BJ (cell line): Measurements from ENCODE around the gene SDHB. TPM values are rescaled to one million over a fixed set of nuclear protein-coding genes. Genes with fewer than 3 reads are reported as not detected.

ENCODE experiments used
- CTCF ChIA-PET: fragments of 350-600 bp; formaldehyde crosslinking; extraction: SDS; loops from one replicate; lab custom pipeline; 2021; ENCODE audit warnings: antibody characterized with exemption, inconsistent platforms; lab: Yijun Ruan, JAX
- POLR2A ChIA-PET: fragments of 300-600 bp; sonication (Branson Sonifier 250); formaldehyde crosslinking; extraction: SDS; loops from one replicate; lab custom pipeline; 2021; ENCODE audit warnings: antibody characterized with exemption; lab: Charles Lee
- DNase-seq: peaks from one replicate; pipeline ENCODE4 v3.0.0-alpha.2; 2011; ENCODE audit warnings: low read depth
- H3K27me3 ChIP-seq: 2 replicates; pipeline ENCODE4 v1.6.0; 2011; ENCODE audit warnings: low read length; ENCODE audit not compliant: control insufficient read depth, insufficient read depth
- H3K36me3 ChIP-seq: 2 replicates; pipeline ENCODE4 v1.5.1; 2011; ENCODE audit warnings: low read length; ENCODE audit not compliant: control insufficient read depth, insufficient read depth
- H3K4me3 ChIP-seq: 2 replicates; pipeline ENCODE4 v1.5.1; 2011; ENCODE audit warnings: low read depth, mild to moderate bottlenecking, control low read depth, low read length
- CTCF ChIP-seq: IDR thresholded peaks from 2 replicates; pipeline ENCODE4 v1.5.1; 2011; ENCODE audit warnings: low read depth, mild to moderate bottlenecking, control low read depth, inconsistent platforms, low read length, moderate library complexity; ENCODE audit not compliant: insufficient read depth
- polyA plus RNA-seq: library from polyadenylated mRNA; depleted of rRNA; stranded (reverse); fragments of >200 nt; gene quantifications from 2 replicates; pipeline ENCODE4 v1.2.3, GENCODE V29; 2011

Gene SDHB
- polyA plus RNA-seq, 1 experiment, result 115 TPM

DNA sequence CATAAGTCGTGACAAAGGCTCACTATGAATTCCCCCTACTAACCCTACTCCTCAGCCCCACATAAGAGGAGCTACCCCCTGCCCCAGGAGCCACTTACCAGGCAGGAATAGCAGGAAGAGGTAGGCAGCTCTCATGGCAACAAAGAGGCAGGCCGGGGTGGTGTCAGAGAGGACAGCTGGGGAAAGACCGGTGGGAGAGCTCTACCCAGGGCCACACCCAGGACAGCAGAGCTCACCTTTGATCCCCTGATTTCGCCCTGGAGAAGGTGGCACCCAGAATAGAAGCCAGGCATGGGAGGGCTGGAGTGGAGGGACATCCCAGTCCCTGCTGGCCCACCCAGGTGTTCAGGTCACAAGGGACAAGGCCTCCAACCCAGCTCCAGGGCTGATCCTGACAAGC, 75.7 kb downstream of the SDHB start:
- no peak for DNase-seq
- POLR2A ChIA-PET, result no interaction called here
- Histone ChIP-seq H3K4me3 (no peak overlapping the region), H3K36me3 (peaks cover 5% of the 10 kb centered on the region), H3K27me3 (no peaks in the 10 kb centered on the region)
- CTCF ChIA-PET, result interaction anchor here (1.3 to 2.4 kb wide), 4 partner anchors 16 to 68 kb away, joined by 5 to 15 read pairs (median 6); no protein-coding TSS in a partner anchor
- TF ChIP-seq CTCF, result no peak

GRCh38 chr1:16977377-16977776, 76.5 kb downstream of the SDHB start:
- Histone ChIP-seq H3K27me3 (no peaks in the 10 kb centered on the region), H3K36me3 (peaks cover 7% of the 10 kb centered on the region), H3K4me3 (no peak overlapping the region)
- POLR2A ChIA-PET, result no interaction called here
- TF ChIP-seq CTCF, result no peak
- no peak for DNase-seq
- CTCF ChIA-PET, result interaction anchor here (1.2 to 2.4 kb wide), 3 partner anchors 9 to 68 kb away, joined by 3 to 15 read pairs (median 8); no protein-coding TSS in a partner anchor

DNA sequence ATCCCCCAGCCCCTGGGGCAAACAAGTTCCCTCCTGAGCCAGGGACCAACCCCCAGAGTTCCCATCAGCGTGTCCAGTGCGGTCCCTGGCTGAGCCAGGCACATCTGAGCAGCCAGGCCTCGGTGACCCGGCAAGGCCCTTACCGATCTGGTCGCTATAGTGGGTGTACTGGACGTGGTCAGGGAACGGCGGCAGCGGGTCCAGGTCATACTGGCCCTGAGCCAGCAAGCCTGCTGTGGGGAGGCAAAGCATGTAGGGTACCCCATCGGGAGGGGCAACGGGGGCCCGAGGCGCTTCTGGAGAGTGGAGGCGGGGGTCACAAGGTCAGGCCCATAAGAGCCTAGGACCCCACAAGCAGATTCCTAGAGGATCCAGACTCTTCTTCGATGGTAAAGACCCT, 76.9 kb downstream of the SDHB start:
- TF ChIP-seq CTCF, result no peak
- no peak overlapping the region for H3K4me3 ChIP-seq

GRCh38 chr1:16975838-16976237, 78.0 kb downstream of the SDHB start:
- no peak for DNase-seq
- ChIA-PET POLR2A (no interaction called here), CTCF (interaction anchor here (1.0 to 1.3 kb wide), 2 partner anchors 11 to 15 kb away, joined by 3 to 4 read pairs; no protein-coding TSS in a partner anchor)
- TF ChIP-seq CTCF, result no peak
- Histone ChIP-seq H3K4me3 (no peak overlapping the region), H3K27me3 (no peaks in the 10 kb centered on the region), H3K36me3 (peaks cover 9% of the 10 kb centered on the region)

More for the DNA sequence above, 76.9 kb downstream of the SDHB start:
- CTCF ChIA-PET, result interaction anchor here (1.2 kb wide), 1 partner anchor 10 kb away, joined by 3 read pairs; no protein-coding TSS in a partner anchor
- POLR2A ChIA-PET, result no interaction called here
- H3K27me3 ChIP-seq, result no peaks in the 10 kb centered on the region
- no peak for DNase-seq
- peaks cover 7% of the 10 kb centered on the region for H3K36me3 ChIP-seq

DNA sequence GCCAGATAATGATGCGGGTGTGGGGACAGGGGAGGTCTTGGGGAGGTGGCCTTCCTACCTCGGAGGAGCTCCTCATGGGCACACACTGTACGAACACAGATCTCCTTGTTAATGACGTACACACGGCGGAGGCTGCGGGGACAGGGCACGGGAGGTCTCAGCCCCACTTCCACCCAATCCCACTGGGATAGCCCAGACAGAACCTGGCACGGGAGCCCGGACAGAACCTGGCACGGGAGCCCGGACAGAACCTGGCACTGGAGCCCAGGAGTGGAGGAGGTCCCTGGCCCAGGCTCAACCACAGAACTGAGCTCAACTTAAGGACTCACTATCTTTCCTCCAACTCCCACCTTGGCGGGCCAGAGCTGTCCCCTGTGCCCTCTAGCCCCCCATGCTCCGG, 78.6 kb downstream of the SDHB start:
- no peak for DNase-seq
- no peak for TF ChIP-seq CTCF
- Histone ChIP-seq H3K27me3 (no peaks in the 10 kb centered on the region), H3K36me3 (peaks cover 9% of the 10 kb centered on the region), H3K4me3 (no peak overlapping the region)
- ChIA-PET CTCF (interaction anchor here (1.0 to 1.3 kb wide), 3 partner anchors 10 to 43 kb away, joined by 3 to 4 read pairs (median 4); no protein-coding TSS in a partner anchor), POLR2A (interaction anchor here (0.6 kb wide), 1 partner anchor 62 kb away, joined by 3 read pairs; no protein-coding TSS in a partner anchor)
